HG03066 (cell line): ENCODE measurements around the gene FOXF1.

Experiments
- ATAC-seq: cut with Tn5 transposase; IDR thresholded peaks from one replicate; pipeline ENCODE4 v1.9.1; 2021; ENCODE audit warnings: low read depth; ENCODE audit not compliant: unreplicated experiment

FOXF1 gene

DNA sequence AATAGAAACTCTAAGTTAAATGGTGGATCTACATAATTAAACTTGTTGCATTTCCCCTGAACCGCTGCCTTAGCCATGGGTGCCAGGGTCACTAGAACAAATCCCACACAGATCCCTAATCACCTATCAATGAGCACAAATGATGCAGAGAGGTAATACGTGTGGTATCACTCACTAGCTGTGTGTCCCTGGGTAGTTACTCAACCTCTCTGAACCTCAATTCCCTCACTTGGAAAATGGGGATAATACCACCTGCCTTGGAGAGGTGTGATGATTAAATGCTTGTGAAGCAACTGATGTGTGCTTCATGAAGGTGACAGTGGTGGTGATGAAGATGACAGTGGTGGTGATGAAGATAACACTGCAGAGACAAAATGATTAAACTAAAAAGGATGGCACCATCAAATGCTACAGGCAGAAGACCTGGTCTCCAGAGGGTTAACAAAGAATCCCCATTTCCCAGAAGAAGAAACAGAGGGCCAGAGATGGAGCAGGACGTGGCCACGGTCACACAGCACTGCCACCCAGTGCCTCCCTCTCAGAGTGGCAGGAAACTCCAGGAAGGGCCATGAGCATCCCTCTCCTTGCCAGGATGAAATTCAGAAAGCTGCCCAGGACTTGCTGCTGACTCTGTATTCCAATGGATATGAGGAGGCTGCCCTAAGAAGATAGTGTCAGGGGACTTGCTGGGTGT lies 17.9 kb upstream of the FOXF1 start:
- no peak for ATAC-seq

- no peak for ATAC-seq
Observed at GRCh38 chr16:86492961-86493629, 17.2 kb upstream of the FOXF1 start.

GRCh38 chr16:86494039-86494564 lies 16.2 kb upstream of the FOXF1 start:
- ATAC-seq, result no peak

DNA sequence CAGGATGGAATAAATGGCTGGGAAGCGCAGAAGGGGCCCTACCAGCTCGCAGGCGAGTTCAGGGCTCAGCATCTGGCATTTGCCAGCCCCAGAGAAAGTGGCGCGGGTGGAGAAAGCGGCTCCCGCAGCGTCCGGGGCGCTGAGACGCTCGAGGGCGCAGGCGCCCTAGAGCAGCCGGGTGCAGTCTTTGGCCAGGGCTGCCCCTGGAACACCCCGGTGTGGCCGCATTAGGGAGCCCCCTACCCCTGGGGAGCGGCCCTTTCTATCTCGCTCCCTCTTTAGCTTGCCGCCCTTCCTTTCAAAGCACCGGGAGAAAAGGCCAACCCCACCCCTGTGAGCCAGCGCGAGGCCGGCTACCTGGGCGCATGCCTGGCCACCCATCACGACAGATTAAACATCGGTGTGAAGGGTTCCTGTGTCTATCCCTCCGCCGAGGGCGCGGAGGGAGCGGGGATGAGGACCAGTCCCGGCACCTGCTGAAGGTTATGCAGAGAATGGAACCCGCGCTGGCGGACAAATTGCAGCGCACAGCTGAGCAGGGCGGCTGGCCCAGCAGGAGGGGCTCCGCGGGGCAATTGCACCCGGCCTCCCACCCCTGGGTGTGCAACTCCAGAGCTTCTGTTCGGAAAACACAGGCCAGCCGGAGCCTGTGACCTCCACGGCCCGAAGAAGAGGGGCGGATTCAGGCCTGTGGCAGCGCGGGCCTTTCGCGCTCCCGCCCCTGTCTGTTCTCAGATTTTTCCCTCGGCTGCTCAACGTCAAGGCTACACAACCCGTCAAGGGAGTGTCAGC lies 15.6 kb upstream of the FOXF1 start:
- ATAC-seq, result no peak

- ATAC-seq, result no peak
Observed at GRCh38 chr16:86495357-86495701, 15.0 kb upstream of the FOXF1 start.

GRCh38 chr16:86495756-86496261 lies 14.5 kb upstream of the FOXF1 start:
- ATAC-seq, result no peak

DNA sequence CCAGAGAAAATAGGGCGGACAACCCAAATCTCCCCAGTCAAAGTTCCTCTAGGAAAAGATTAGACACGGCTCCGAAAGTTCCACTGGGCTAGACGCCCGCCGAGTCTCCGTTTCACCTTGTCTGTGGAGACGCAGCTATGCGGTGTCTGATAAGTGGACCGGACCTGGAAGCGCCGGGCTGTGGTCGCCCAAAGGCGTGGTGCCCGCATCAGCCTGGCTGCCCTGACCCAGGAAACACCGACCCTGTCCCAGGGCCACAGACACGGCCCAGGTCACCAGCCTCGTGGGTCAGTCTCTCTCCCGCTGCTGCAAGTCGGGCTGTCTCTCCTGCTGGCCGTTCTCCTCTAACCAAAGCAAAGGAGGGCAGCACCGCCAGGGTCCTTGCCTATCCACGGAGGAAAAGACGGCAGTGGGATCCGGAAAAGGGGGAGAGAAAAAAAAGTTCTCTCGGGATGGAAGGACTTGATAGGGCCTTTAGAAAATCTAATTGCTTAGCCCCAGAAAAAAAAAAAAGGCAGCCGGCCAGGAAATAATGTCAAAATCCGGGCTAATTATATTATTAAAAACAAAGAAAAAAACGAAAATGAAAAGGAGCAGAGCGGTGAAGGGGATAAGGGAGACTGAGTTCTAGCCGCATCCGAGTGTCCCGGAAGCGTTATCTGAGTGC lies 13.9 kb upstream of the FOXF1 start:
- no peak for ATAC-seq

DNA sequence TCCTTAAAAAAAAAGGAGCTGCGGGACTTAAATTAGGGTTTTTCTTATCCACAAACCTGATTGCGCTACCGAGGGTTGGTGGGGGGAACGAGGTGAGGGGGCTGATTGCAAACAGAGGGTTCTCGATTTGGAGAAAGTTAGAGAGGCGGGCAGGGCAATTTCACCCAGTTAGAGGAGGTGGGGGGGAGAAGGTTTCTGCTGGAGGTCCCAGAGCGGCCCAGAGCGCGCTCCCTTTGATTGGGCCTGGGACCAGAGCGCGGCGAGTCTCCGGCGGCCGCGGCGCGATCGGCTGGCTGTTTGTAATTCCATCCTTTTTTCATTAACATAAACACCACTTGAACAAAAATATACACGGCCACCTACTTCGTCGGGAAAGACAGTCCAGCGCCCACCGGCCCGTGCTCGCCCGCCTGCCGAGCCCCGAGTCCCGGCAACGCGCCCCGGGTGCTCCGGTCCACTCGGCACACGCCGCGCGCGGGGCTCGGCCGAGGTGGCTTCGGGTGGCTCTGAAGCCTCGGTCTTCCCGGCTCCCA lies 13.3 kb upstream of the FOXF1 start:
- no peak for ATAC-seq

- no peak for ATAC-seq
Observed at GRCh38 chr16:86497551-86498021, 12.7 kb upstream of the FOXF1 start.

- ATAC-seq, result no peak
Observed at GRCh38 chr16:86498155-86498670, 12.1 kb upstream of the FOXF1 start.

DNA sequence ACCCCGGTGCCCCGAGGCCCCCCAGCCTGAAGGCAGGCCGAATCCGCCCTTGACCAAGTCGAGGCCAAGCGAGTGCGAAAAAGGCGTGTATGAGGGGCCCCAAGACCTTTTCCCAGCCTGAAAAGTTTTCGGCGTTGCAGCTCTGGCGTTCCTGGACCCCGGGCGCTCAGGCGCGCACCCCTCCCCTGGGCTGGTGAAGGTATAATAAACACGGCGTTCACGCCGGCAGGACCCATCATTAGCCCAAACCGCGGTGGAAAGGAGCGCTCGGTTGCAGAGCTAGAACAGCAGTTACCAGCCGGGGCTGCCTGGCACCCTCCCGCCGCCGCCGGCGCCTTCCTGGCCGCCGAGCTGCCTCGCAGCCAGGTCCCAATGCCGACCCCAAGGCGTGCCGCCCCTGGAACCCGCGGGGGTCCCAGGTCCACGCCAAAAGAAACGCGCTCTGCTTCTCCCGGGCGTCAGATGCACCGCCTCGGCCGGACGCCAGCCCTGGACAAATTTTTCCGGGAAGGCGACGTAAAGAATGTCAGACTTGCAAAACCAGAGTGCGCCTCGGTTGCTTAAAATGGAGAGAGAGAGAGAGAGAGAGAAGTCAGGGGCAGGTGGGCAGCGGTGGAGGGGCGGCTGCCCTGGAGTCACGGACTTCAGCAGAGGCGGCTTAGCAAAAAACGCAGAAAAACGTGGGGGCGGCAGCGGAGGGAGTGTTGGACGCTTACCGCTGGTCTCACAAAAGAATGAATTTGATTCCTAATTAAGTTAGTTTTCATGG lies 11.5 kb upstream of the FOXF1 start:
- no peak for ATAC-seq

- no peak for ATAC-seq
Observed at GRCh38 chr16:86499440-86499786, 10.9 kb upstream of the FOXF1 start.

DNA sequence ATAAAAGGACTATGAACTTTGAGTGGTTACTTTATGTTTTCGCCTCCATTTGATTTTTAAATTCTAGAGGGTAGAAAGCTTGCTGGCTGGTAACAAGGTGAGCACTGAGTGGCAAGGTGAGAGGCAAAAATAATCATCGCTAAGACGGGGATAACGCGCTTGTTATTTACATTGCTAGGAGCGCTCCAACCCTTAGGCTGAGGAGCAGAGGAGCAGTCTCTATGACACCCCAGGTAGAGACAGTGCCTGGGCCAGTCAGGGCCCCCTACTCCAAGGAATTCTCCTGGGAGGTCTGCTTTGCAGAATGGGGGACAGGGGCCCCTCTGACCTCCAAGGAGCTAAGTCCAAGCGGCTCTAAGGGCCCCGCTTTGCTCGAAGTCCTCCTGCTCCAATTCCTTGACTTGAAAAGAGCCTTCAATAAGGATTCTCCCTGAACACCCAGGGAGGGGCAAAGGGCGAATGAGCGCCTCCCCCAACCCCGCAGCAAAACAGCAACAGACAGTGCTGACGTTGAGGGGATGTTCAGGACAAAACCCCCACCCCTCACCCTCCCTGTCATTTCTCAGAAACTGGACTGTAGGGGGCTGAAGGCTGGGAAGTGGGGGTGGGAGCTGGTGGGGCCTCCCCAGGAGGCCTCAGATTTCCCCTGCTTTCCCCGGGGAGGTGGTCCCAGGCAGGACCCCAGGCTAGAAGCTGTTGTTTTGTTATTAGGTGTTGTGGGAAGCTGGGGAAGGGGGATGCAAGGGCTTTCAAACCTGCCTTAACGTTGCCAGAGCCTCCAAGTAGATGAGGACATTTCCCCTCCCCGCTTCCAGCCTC lies 10.2 kb upstream of the FOXF1 start:
- ATAC-seq, result no peak

GRCh38 chr16:86500708-86501510 lies 9.4 kb upstream of the FOXF1 start:
- ATAC-seq, result no peak

DNA sequence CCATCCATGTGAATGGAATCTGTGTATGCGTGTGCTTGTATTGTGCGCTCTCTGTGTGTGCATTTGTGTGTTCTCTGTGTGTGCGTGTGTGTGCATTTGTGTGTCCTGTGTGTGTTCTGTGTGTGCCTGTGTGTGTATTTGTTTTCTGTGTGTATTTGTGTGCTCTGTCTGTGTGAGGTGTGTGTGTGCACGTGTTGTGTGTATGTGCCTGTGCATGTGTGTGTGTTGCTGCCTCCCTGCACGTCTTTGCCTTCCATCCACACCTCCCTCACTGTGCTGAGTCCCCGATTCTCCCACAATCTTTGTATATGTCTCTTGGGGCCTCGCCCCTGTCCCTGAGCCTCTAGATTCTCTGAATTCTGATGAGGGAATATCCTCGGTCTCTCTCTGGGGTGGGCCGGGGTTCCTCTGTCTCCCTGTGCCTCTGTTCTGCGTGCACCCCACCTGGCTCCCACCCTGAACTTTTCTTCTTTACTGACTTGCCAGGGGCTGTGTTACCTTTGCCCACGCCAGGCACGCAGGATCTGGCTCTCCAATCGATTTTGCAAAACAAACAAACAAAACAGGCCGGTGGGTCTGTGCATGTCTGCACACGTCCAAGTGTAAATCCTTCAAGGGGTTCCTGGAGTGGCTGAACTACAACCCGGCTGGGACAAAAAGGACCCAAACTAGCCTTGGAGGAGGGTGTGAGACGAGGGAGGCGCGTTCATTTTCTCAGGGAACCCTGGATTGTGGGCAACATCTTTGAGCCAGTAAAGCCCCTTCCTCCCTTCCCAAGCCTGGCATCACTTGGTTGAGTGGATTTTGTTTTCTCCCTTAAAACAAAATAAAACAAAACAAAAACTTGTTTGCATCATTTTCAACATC lies 8.1 kb upstream of the FOXF1 start:
- no peak for ATAC-seq

DNA sequence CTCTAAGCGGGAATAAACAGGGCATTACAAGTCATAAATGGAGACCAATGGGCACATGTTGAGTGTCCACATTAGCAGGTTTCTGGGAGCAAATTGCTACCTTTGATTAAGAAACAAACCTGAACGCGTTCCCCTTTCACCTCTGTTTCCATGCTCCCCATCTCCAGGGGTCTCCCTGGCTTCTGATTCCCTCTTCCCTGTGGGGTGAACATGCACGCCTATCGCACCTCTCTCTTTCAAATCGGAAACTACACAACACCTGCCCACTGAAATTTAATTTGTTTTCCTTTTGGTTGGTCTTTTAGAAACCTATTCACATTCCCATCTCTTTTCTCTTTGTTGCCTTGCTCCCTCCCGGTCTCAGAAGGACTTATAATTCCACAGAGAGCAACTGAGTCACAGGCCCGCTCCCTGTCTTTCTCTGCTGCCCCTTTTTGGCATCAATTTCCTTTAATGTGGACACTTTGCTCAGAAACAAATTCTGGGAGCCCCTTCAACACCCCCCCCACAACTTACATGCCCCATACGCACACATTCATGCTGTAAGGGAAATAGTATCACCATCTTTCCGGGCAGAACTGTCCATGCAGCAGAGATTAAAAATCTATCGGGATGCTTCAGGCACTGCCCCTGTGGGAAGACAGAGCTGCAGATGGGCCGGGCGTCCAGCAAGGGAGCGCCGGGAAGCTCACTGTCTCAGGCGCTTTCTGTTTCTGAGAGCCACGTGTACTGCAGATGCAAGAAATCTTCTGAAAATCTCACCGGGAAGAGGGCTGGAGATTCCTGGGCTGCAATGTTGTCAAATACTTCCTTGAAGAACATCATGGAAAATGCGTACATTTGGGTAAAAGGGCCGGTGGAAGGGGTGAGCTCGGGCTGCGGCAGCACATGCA lies 7.2 kb upstream of the FOXF1 start:
- no peak for ATAC-seq
